AG04449 (cell line): ENCODE data around the gene EDIL3.

Experiments
- CTCF ChIA-PET: fragments of 350-600 bp; formaldehyde crosslinking; extraction: SDS; loops from one replicate; lab custom pipeline; 2021; ENCODE audit warnings: antibody characterized with exemption; lab: Yijun Ruan, JAX
- POLR2A ChIA-PET: fragments of 400-600, 350-600 bp; formaldehyde crosslinking; extraction: SDS; loops from one replicate; lab custom pipeline; 2020; ENCODE audit warnings: antibody characterized with exemption, inconsistent platforms; lab: Yijun Ruan, JAX
- DNase-seq: peaks from one replicate; pipeline ENCODE4 v3.0.0-alpha.2; 2010; ENCODE audit warnings: low read depth, low spot score
- H3K4me3 ChIP-seq: 2 replicates; pipeline ENCODE4 v1.5.1; 2011; ENCODE audit warnings: low read depth, mild to moderate bottlenecking, control low read depth, low read length
- CTCF ChIP-seq: IDR thresholded peaks from one replicate; pipeline ENCODE4 v1.5.1; 2011; ENCODE audit warnings: mild to moderate bottlenecking, moderate library complexity, low read length, control low read depth, inconsistent platforms; ENCODE audit not compliant: insufficient read depth; ENCODE audit errors: missing control alignments

The EDIL3 gene

GRCh38 chr5:83899326-83899970 lies 485.2 kb downstream of the EDIL3 start:
- TF ChIP-seq CTCF = no peak
- H3K4me3 ChIP-seq = no peak overlapping the region
- ChIA-PET POLR2A (interaction anchor here (1.1 to 1.6 kb wide), 2 partner anchors 25 to 63 kb away, joined by 3 to 4 read pairs; no protein-coding TSS in a partner anchor), CTCF (interaction anchor here (0.8 to 1.5 kb wide), 5 partner anchors 11 to 187 kb away, joined by 3 to 9 read pairs (median 3); no protein-coding TSS in a partner anchor)
- DNase-seq = peak; percentile 62

GRCh38 chr5:83895860-83896259 lies 488.8 kb downstream of the EDIL3 start:
- DNase-seq = no peak
- POLR2A ChIA-PET = no interaction called here
- CTCF ChIA-PET = interaction anchor here (0.6 kb wide), 1 partner anchor 32 kb away, joined by 3 read pairs; no protein-coding TSS in a partner anchor
- TF ChIP-seq CTCF = no peak
- H3K4me3 ChIP-seq = no peak overlapping the region

GRCh38 chr5:83891261-83891660 lies 493.4 kb downstream of the EDIL3 start:
- ChIA-PET CTCF (no interaction called here), POLR2A (no interaction called here)
- no peak for DNase-seq
- no peak overlapping the region for H3K4me3 ChIP-seq
- TF ChIP-seq CTCF = no peak
